ENCODE results near the gene GRIN3B.

DNA sequence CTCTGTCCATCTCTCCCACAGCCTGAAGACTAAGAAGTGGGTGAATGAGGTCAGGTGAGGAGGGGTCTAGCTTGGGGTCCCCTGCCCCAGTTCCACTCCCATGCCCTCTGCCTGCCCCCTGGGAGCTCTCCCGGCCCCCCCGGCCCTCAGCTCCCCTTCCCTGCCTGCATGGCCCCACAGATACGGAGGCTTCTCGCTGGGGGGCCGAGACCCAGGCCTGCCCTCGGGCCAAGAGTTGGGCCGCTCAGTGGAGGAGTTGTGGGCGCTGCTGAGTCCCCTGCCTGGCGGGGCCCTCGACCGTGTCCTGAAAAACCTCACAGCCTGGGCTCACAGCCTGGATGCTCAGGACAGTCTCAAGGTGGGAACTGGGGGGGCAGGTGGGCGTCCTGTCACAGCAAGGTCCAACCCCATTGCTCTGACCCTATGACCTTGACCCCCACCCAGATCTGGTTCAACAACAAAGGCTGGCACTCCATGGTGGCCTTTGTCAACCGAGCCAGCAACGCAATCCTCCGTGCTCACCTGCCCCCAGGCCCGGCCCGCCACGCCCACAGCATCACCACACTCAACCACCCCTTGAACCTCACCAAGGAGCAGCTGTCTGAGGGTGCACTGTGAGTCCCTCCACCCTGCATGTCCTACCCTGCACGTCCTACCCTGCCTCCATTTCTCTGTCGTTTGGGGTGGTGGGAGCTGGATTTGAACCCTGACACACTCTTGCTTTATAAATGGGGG is 55.8 kb downstream of the GRIN3B start:
- TF ChIP-seq POLR2AphosphoS5 (IDR thresholded peaks at IDR 0.05; ENCODE audit: low read depth, low read length) (no peak), TAF1 (IDR thresholded peaks at IDR 0.05; ENCODE audit: low read depth, low read length) (no peak), POLR2A (IDR thresholded peaks at IDR 0.05; ENCODE audit: low read depth, low read length) (no peak), PAX5 (IDR thresholded peaks at IDR 0.05; ENCODE audit: insufficient read depth, low read length, severe bottlenecking) (no peak), POU2F2 (IDR thresholded peaks at IDR 0.05; ENCODE audit: low read depth, low read length) (no peak), SPI1 (IDR thresholded peaks at IDR 0.05; ENCODE audit: low read depth, low read length) (no peak)

Data from GM12891 (cell line).